CD4-positive, alpha-beta T cell (primary cell): ENCODE data around the gene LAMTOR3. TPM values are rescaled to one million over a fixed set of nuclear protein-coding genes. Genes with fewer than 3 reads are reported as not detected.

ENCODE experiments used
- ATAC-seq: fragments of 200-7000 bp; cut with Tn5 transposase; one replicate; pipeline ENCODE4 v1.10.0; 2022; ENCODE audit warnings: mild to moderate bottlenecking; ENCODE audit not compliant: poor library complexity
- CTCF ChIA-PET: fragments of 350-600 bp; sonication (Branson Sonifier 250); formaldehyde crosslinking; loops from one replicate; lab custom pipeline; 2021; ENCODE audit warnings: antibody characterized with exemption, inconsistent platforms; lab: Charles Lee
- POLR2A ChIA-PET: fragments of 350-600 bp; sonication (Branson Sonifier 250); formaldehyde crosslinking; loops from one replicate; lab custom pipeline; 2021; ENCODE audit warnings: antibody characterized with exemption, inconsistent platforms; lab: Charles Lee
- DNase-seq, 14 experiments: peaks; one replicate each; pipeline ENCODE4 v3.0.0-alpha.2; 2013 to 2020; ENCODE audit warnings: mixed read lengths in 2 of 14
- H3K27ac ChIP-seq, 2 donors: one replicate each; pipeline versions ENCODE4 v1.5.1 to v1.7.0; 2013; ENCODE audit warnings: low read length in 2 of 2, low read depth in 1 of 2, mild to moderate bottlenecking in 1 of 2
- H3K27me3 ChIP-seq, 2 experiments: 1 replicate in 1 of 2; 2 replicates in 1 of 2; pipeline versions ENCODE4 v1.6.1 to v1.7.0; 2013; ENCODE audit warnings: low read length in 2 of 2, control low read depth in 1 of 2, mild to moderate bottlenecking in 1 of 2, moderate library complexity in 1 of 2; ENCODE audit not compliant: insufficient read depth in 2 of 2, control insufficient read depth in 1 of 2
- H3K36me3 ChIP-seq: one replicate; pipeline ENCODE4 v1.6.1; 2013; ENCODE audit warnings: low read length, control low read depth; ENCODE audit not compliant: insufficient read depth
- H3K4me1 ChIP-seq: one replicate; pipeline ENCODE4 v1.6.1; 2013; ENCODE audit warnings: low read length, control low read depth; ENCODE audit not compliant: insufficient read depth
- H3K4me3 ChIP-seq: one replicate; pipeline ENCODE4 v1.5.1; 2013; ENCODE audit warnings: mild to moderate bottlenecking, low read length, moderate library complexity
- H3K9me3 ChIP-seq, 2 experiments: 1 replicate in 1 of 2; 2 replicates in 1 of 2; pipeline versions ENCODE4 v1.6.1 to v1.7.0; 2013; ENCODE audit warnings: low read length in 2 of 2, mild to moderate bottlenecking in 2 of 2, control low read depth in 1 of 2, moderate library complexity in 1 of 2; ENCODE audit not compliant: control insufficient read depth in 1 of 2, insufficient read depth in 1 of 2
- H3K27ac Mint-ChIP-seq: one replicate; pipeline ENCODE4 v1.8.0; 2020; ENCODE audit warnings: mixed read lengths
- H3K27me3 Mint-ChIP-seq: one replicate; pipeline ENCODE4 v1.8.0; 2021; ENCODE audit warnings: mixed read lengths
- H3K36me3 Mint-ChIP-seq: one replicate; pipeline ENCODE4 v1.8.0; 2021; ENCODE audit warnings: low read depth, mixed read lengths
- H3K4me1 Mint-ChIP-seq: one replicate; pipeline ENCODE4 v1.8.0; 2021; ENCODE audit warnings: low read depth, mixed read lengths
- H3K4me3 Mint-ChIP-seq: one replicate; pipeline ENCODE4 v1.8.0; 2020; ENCODE audit warnings: mild to moderate bottlenecking, mixed read lengths
- H3K9me3 Mint-ChIP-seq: one replicate; pipeline ENCODE4 v1.8.0; 2020; ENCODE audit warnings: mixed read lengths
- CTCF ChIP-seq: fragments of 200-600 bp; IDR thresholded peaks from one replicate; pipeline ENCODE4 v1.8.0; 2022; ENCODE audit warnings: antibody characterized with exemption, mild to moderate bottlenecking
- intact Hi-C, 2 experiments: fragments of 100-400 bp; cut with DNase I in 1 of 2; cut with micrococcal nuclease in 1 of 2; formaldehyde crosslinking; loops; one replicate each; pipeline versions ENCODE4 v1.15.1 to v1.9.0; 2023 to 2025; cut with DNase I, micrococcal nuclease
- total RNA-seq, 174 experiments: library from RNA in 2 of 174; stranded (reverse) in 2 of 174; gene quantifications; one replicate each; pipeline ENCODE4 v1.2.3 and lab custom pipeline; 2021 to 2026

Gene LAMTOR3
- total RNA-seq, 2 experiments from 2014 or later = 32.0 to 32.8 TPM

DNA sequence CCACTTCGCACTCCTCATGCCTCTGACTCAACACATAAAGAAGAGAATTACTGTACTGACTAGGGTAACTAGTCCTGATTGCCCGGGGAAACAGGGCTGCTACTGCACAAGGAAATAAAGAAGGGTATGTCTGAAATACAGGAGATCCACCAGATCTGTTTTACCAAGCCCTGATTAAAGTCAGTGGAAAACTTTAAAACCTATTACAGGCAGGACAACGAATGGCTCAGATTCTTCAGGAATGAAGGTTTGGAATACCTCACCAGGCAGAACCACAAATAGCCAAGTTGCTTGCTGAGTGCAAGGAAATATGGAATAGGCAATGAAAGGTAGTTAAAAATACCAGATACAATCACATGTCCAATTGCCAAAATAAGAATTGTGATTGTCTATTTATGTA, 17.3 kb downstream of the LAMTOR3 start:
- no peak for DNase-seq
- H3K4me3 Mint-ChIP-seq = no peak overlapping the region
- ATAC-seq = no peak
- H3K27ac ChIP-seq = no peak overlapping the region
- H3K4me1 Mint-ChIP-seq = no peaks in the 10 kb centered on the region
- no peaks in the 10 kb centered on the region for H3K9me3 Mint-ChIP-seq
- no peaks in the 10 kb centered on the region for H3K9me3 ChIP-seq
- intact Hi-C loops = no loop called here
- no peak overlapping the region for H3K4me3 ChIP-seq
- no peaks in the 10 kb centered on the region for H3K27me3 Mint-ChIP-seq
- POLR2A ChIA-PET = no interaction called here
- H3K4me1 ChIP-seq = no peaks in the 10 kb centered on the region
- no peak overlapping the region for H3K27ac Mint-ChIP-seq
- peaks cover 62% of the 10 kb centered on the region for H3K36me3 Mint-ChIP-seq
- CTCF ChIA-PET = no interaction called here
- TF ChIP-seq CTCF = no peak
- peaks cover 43% of the 10 kb centered on the region for H3K36me3 ChIP-seq
- H3K27me3 ChIP-seq = no peaks in the 10 kb centered on the region

GRCh38 chr4:99875071-99875470, 19.2 kb downstream of the LAMTOR3 start:
- Histone ChIP-seq H3K9me3 (no peaks in the 10 kb centered on the region), H3K27ac (no peak overlapping the region), H3K27me3 (no peaks in the 10 kb centered on the region), H3K4me1 (no peaks in the 10 kb centered on the region), H3K36me3 (peaks cover 24% of the 10 kb centered on the region), H3K4me3 (no peak overlapping the region)
- POLR2A ChIA-PET = no interaction called here
- DNase-seq (no peak), ATAC-seq (no peak)
- no peak overlapping the region for H3K27ac Mint-ChIP-seq
- TF ChIP-seq CTCF = no peak
- intact Hi-C loops = no loop called here
- H3K4me3 Mint-ChIP-seq = no peak overlapping the region
- no peaks in the 10 kb centered on the region for H3K27me3 Mint-ChIP-seq
- peaks cover 48% of the 10 kb centered on the region for H3K36me3 Mint-ChIP-seq
- H3K9me3 Mint-ChIP-seq = no peaks in the 10 kb centered on the region
- H3K4me1 Mint-ChIP-seq = no peaks in the 10 kb centered on the region
- CTCF ChIA-PET = no interaction called here

DNA sequence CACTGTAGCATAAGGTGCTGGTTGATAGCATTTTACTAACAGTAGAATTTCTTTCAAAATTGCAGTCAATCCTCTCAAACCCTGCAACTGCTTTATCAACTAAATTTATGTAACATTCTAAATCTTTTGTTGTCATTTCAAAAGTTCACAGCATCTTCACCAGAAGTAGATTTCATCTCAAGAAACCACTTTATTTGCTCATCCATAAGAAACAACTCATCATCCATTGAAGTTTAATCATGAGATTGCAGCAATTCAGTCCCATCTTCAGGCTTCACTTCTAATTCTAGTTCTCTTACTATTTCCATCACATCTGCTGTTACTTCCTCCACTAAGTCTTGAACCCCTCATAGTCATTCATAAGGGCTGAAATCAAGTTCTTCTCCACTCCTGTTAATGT, 21.7 kb downstream of the LAMTOR3 start:
- H3K36me3 ChIP-seq = peaks cover 13% of the 10 kb centered on the region
- Mint-ChIP-seq H3K36me3 (peaks cover 41% of the 10 kb centered on the region), H3K4me1 (no peaks in the 10 kb centered on the region), H3K4me3 (no peak overlapping the region), H3K27ac (no peak overlapping the region), H3K9me3 (no peaks in the 10 kb centered on the region), H3K27me3 (no peaks in the 10 kb centered on the region)
- DNase-seq (no peak), ATAC-seq (no peak)
- ChIA-PET POLR2A (no interaction called here), CTCF (no interaction called here)
- TF ChIP-seq CTCF = no peak
- H3K9me3 ChIP-seq = no peaks in the 10 kb centered on the region
- no peak overlapping the region for H3K4me3 ChIP-seq
- H3K4me1 ChIP-seq = no peaks in the 10 kb centered on the region
- H3K27ac ChIP-seq = no peak overlapping the region
- no peaks in the 10 kb centered on the region for H3K27me3 ChIP-seq
- intact Hi-C loops = no loop called here
